Coronary artery (tissue), 2 donors: Measurements from ENCODE around the gene TMEM200B.
"Not testable (repeated sequence)": the region's sequence is repeated elsewhere in the genome, so short reads cannot be mapped to it uniquely, and the experiment has no call there.

Source experiments
- DNase-seq: peaks from one replicate; pipeline ENCODE4 v3.0.0-alpha.2; 2017; ENCODE audit warnings: low spot score
- H3K27ac ChIP-seq, 2 donors: fragments of 200-600 bp; sonication (generic); one replicate each; pipeline ENCODE4 v1.5.1; 2016 to 2019
- H3K4me3 ChIP-seq: fragments of 200-600 bp; sonication (generic); 2 replicates; pipeline ENCODE4 v1.5.1; 2016; ENCODE audit warnings: mild to moderate bottlenecking, moderate library complexity
- TF ChIP-seq, protein P1 (sequence below): fragments of 200-600 bp; sonication (generic); IDR thresholded peaks from one replicate; pipeline ENCODE4 v1.5.1; 2019; ENCODE audit warnings: antibody characterized with exemption

The TMEM200B gene

GRCh38 chr1:29094433-29094832 lies 29.3 kb downstream of the TMEM200B start:
- TF ChIP-seq, protein P1, sequence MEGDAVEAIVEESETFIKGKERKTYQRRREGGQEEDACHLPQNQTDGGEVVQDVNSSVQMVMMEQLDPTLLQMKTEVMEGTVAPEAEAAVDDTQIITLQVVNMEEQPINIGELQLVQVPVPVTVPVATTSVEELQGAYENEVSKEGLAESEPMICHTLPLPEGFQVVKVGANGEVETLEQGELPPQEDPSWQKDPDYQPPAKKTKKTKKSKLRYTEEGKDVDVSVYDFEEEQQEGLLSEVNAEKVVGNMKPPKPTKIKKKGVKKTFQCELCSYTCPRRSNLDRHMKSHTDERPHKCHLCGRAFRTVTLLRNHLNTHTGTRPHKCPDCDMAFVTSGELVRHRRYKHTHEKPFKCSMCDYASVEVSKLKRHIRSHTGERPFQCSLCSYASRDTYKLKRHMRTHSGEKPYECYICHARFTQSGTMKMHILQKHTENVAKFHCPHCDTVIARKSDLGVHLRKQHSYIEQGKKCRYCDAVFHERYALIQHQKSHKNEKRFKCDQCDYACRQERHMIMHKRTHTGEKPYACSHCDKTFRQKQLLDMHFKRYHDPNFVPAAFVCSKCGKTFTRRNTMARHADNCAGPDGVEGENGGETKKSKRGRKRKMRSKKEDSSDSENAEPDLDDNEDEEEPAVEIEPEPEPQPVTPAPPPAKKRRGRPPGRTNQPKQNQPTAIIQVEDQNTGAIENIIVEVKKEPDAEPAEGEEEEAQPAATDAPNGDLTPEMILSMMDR, result no peak
- no peak overlapping the region for H3K27ac ChIP-seq

DNA sequence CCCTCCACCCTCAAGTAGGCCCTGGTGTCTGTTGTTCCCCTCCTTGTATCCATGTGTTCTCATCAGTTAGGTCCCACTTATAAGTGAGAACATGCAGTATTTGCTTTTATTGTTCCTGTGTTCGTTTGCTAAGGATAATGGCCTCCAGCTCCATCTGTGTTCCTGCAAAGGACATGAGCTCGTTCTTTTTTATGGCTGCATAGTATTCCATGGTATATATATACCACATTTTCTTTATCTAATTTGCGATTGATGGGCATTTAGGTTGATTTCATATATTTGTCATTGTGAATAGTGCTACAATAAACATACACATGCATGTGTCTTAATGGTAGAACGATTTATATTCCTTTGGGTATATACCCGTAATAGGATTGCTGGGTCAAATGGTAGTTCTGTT lies 31.0 kb downstream of the TMEM200B start:
- not testable (repeated sequence) for H3K4me3 ChIP-seq, DNase-seq, H3K27ac ChIP-seq

More at GRCh38 chr1:29094433-29094832, 29.3 kb downstream of the TMEM200B start:
- no peak overlapping the region for H3K4me3 ChIP-seq
- no peak for DNase-seq

GRCh38 chr1:29090937-29091618 lies 32.6 kb downstream of the TMEM200B start:
- DNase-seq, result no peak
- TF ChIP-seq, protein P1, result no peak
- Histone ChIP-seq H3K27ac (no peak overlapping the region), H3K4me3 (no peak overlapping the region)

DNA sequence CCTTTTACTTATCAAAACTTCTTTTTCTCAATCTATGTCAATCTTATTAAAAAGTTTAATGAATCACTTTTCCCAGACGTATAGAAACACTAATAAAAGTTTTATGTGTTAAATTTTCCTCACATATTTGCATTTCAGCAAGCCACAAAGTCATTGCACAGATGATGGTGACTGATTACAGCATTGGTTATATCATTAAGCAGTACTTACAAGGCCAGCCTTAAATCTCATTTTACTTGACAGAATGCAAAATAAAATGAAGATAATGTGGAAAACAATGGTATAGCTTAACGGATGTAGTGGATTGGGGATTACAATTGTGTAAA lies 39.5 kb downstream of the TMEM200B start:
- DNase-seq, result no peak
- H3K4me3 ChIP-seq, result no peak overlapping the region
- TF ChIP-seq, protein P1, result no peak
- H3K27ac ChIP-seq, result no peak overlapping the region

- TF ChIP-seq, protein P1, result no peak
- no peak overlapping the region for H3K4me3 ChIP-seq
- H3K27ac ChIP-seq, result no peak overlapping the region
- no peak for DNase-seq
These were observed 40.1 kb downstream of the TMEM200B start for GRCh38 chr1:29083317-29084195.

DNA sequence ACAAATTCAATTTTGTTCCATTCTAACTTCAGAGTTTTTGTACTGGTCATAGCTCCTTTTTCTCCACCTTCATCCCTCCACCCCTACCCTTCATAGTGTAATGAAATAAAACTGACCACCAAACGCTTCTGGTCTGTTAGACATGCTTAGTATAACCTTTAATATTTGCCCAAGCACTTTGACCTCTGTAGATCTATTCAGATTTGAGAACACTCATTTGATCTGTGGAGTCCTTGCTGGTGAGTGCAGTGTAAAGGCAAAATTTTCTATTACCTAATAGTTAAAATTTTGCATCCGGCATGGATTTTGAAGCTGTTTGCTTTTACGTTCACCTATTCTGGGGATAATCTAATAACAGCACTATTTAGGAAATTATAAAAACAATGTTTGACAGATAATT lies 41.2 kb downstream of the TMEM200B start:
- no peak for DNase-seq
- H3K27ac ChIP-seq, result no peak overlapping the region
- no peak overlapping the region for H3K4me3 ChIP-seq
- TF ChIP-seq, protein P1, result no peak

DNA sequence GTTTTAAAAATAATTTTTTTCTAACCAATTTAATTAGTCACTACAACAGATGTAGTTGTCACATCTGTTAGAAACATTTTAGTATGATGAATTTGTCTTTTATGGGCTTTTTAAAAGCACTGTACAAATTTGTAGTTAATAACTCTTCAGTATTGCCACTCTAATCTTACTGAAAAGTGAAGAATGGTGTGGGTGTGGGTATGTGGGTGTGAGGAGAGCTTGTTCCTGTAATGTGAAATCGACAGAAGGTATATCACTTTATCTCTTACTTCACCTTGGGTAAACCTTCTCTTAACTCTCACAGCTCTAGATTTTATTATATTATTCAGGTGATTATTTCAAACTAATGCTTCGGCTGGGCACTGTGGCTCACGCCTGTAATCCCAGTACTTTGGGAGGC lies 42.5 kb downstream of the TMEM200B start:
- DNase-seq, result no peak
- Histone ChIP-seq H3K27ac (no peak overlapping the region), H3K4me3 (no peak overlapping the region)
- TF ChIP-seq, protein P1, result no peak

DNA sequence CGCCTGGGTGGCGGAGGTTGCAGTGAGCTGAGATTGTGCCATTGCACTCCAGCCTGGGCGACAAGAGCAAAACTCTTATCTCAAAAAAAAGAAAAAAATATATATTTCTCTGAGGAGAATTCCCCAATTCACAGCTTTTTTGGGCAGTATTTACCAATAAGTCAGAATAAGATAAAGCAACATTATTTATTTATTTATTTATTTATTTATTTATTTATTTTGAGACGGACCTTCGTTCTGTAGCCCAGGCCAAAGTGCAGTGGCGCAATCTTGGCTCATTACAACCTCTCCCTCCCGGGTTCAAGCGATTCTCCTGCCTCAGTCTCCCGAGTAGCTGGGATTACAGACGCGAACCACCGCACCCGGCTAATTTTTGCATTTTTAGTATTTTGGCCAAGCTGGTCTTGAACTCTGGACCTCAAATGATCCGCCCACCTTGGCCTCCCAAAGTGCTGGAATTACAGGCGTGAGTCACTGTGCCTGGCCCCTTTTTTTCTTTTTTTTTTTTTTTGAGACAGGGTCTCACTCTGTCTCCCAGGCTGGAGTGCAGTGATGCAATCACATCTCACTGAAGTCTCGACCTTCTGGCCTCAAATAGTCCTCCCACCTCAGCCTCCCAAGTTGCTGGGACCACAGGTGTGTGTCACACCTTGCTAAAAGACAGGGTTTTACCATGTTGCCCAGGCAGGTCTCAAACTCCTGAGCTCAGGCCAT lies 43.6 kb downstream of the TMEM200B start:
- not testable (repeated sequence) for DNase-seq, H3K27ac ChIP-seq, H3K4me3 ChIP-seq
